Body of pancreas (tissue), 4 donors: ENCODE data around the gene LYRM4.

Source experiments
- CTCF ChIP-seq, 7 experiments: fragments of 450-650 bp in 4 of 7; fragments of 200-600 bp in 3 of 7; sonication (generic) in 3 of 7; IDR thresholded peaks; one replicate each; pipeline ENCODE4 v1.5.1; 2016 to 2019; ENCODE audit warnings: antibody characterized with exemption in 7 of 7
- POLR2A ChIP-seq, 3 donors: fragments of 450-650 bp; IDR thresholded peaks; one replicate each; pipeline ENCODE4 v1.6.1; 2016; ENCODE audit warnings: antibody characterized with exemption in 3 of 3, mild to moderate bottlenecking in 2 of 3

- TF ChIP-seq CTCF (IDR thresholded peaks at IDR 0.05): no peak
- no peak for TF ChIP-seq POLR2A (IDR thresholded peaks at IDR 0.05)
Measured at GRCh38 chr6:5307058-5307457, 46.3 kb upstream of the LYRM4 start.
